Spleen (tissue), 11 donors: ENCODE measurements around the gene MFSD1. TPM values are rescaled to one million over a fixed set of nuclear protein-coding genes. Genes with fewer than 3 reads are reported as not detected.
"Not testable (repeated sequence)": the region's sequence is repeated elsewhere in the genome, so short reads cannot be mapped to it uniquely, and the experiment has no call there.

Experiments
- DNase-seq: peaks from one replicate; pipeline ENCODE4 v3.0.0-alpha.2; 2020
- H3K27ac ChIP-seq, 8 donors: fragments of 200-600 bp; sonication (generic) in 7 of 8; 1 replicate in 4 of 8; 2 replicates in 4 of 8; pipeline versions ENCODE4 v1.5.0 to v1.8.0; 2016 to 2021; ENCODE audit warnings: inconsistent platforms in 4 of 8, mild to moderate bottlenecking in 4 of 8, moderate library complexity in 1 of 8
- H3K27me3 ChIP-seq, 7 donors: fragments of 200-600 bp; sonication (generic) in 6 of 7; replicated peaks in 1 of 7; 1 replicate in 4 of 7; 2 replicates in 3 of 7; pipeline versions ENCODE4 v1.5.0 to v1.8.0; 2016 to 2021; ENCODE audit warnings: inconsistent platforms in 3 of 7, mild to moderate bottlenecking in 1 of 7
- H3K36me3 ChIP-seq, 6 donors: fragments of 200-600 bp; sonication (generic) in 5 of 6; 1 replicate in 4 of 6; 2 replicates in 2 of 6; pipeline versions ENCODE4 v1.5.0 to v1.8.0; 2016 to 2021; ENCODE audit warnings: inconsistent platforms in 2 of 6
- H3K4me1 ChIP-seq, 6 donors: fragments of 200-600 bp; sonication (generic) in 5 of 6; 1 replicate in 3 of 6; 2 replicates in 3 of 6; pipeline versions ENCODE4 v1.5.0 to v1.8.0; 2016 to 2021; ENCODE audit warnings: inconsistent platforms in 3 of 6
- H3K4me3 ChIP-seq, 8 donors: fragments of 200-600 bp; sonication (generic) in 7 of 8; 1 replicate in 4 of 8; 2 replicates in 4 of 8; pipeline versions ENCODE4 v1.5.0 to v1.8.0; 2016 to 2021; ENCODE audit warnings: inconsistent platforms in 4 of 8, mild to moderate bottlenecking in 4 of 8, moderate library complexity in 2 of 8
- H3K9me3 ChIP-seq, 8 donors: fragments of 200-600 bp; sonication (generic) in 7 of 8; 1 replicate in 4 of 8; 2 replicates in 4 of 8; pipeline versions ENCODE4 v1.5.0 to v1.8.0; 2016 to 2021; ENCODE audit warnings: inconsistent platforms in 4 of 8
- CTCF ChIP-seq, 11 experiments: fragments of 200-600 bp in 7 of 11; fragments of 450-650 bp in 4 of 11; sonication (generic) in 4 of 11; IDR thresholded peaks in 8 of 11; conservative IDR thresholded peaks in 3 of 11; 1 replicate in 7 of 11; 2 replicates in 4 of 11; pipeline versions ENCODE4 v1.4.0 to v1.8.0; 2016 to 2021; ENCODE audit warnings: antibody characterized with exemption in 11 of 11, inconsistent platforms in 4 of 11, mild to moderate bottlenecking in 1 of 11
- POLR2A ChIP-seq, 3 donors: fragments of 450-650 bp; IDR thresholded peaks; one replicate each; pipeline ENCODE4 v1.5.1; 2017; ENCODE audit warnings: antibody characterized with exemption in 3 of 3, mild to moderate bottlenecking in 1 of 3
- POLR2AphosphoS5 ChIP-seq, 3 donors: sonication (generic); formaldehyde crosslinking; IDR thresholded peaks; one replicate each; pipeline ENCODE4 v1.5.1; 2017; ENCODE audit warnings: antibody characterized with exemption in 3 of 3
- WGBS, 5 donors: extraction: QIAGEN DNeasy Blood & Tissue Kit in 3 of 5; methylation state at CpG; one replicate each; pipeline versions ENCODE4 v1.1.5 to v1.1.7; 2013 to 2018; 5-methylcytosine and 5-hydroxymethylcytosine counted together
- intact Hi-C: fragments of 100-400 bp; cut with DNase I; formaldehyde crosslinking; loops from one replicate; pipeline ENCODE4 v1.15.0; 2023; ENCODE audit warnings: low total_unique reads
- polyA plus RNA-seq, 3 donors: library from polyadenylated mRNA; stranded (reverse); fragments of 200-250 nt; gene quantifications; one replicate each; pipeline ENCODE4 v1.2.1, GENCODE V29; 2013
- total RNA-seq, 7 donors: library from RNA; depleted of rRNA in 3 of 7; stranded (reverse); fragments of >200 nt in 3 of 7; fragmentation: NEBNext Ultra II Directional in 4 of 7; extraction: Animal tissue kit (Norgen Biotek cat#: 25700) in 4 of 7; gene quantifications; one replicate each; pipeline versions ENCODE4 v1.1.0 to v1.2.1, GENCODE V29; 2016 to 2021
- donor health status: healthy with polysubstance abuse.
- donor health status: DM: no; HTN: no; CAD: no; lungs with moderate emphysema.
- donor health status: DM: no; HTN: no; CAD: no.
- donor health status: Bipolar disorder and iron deficiency.
- donor health status: healthy.
- donor health status: DM: no; HTN: no; CAD: no.
- donor health status: DM: yes; HTN: yes; CAD: no.

MFSD1 gene
- total and polyA plus RNA-seq, 10 donors = 34.5 to 155 (median 110) TPM

GRCh38 chr3:158789592-158789991, 12.3 kb upstream of the MFSD1 start:
- no peaks in the 10 kb centered on the region for H3K36me3 ChIP-seq
- no peak overlapping the region for H3K27ac ChIP-seq
- H3K4me1 ChIP-seq = peaks cover 0 to 12% (median 8%) of the 10 kb centered on the region in 6 donors
- intact Hi-C loops = no loop called here
- H3K9me3 ChIP-seq = peaks cover 0 to 12% (median 6%) of the 10 kb centered on the region in 8 donors
- H3K4me3 ChIP-seq = no peak overlapping the region
- TF ChIP-seq CTCF (IDR thresholded peaks at IDR 0.05 in 8 of 11, conservative IDR thresholded peaks at IDR 0.05 in 3 of 11) (peak in 1 of 11 experiments; percentile 13), POLR2AphosphoS5 (IDR thresholded peaks at IDR 0.05) (no peak)
- WGBS, 5 donors = 86 to 96% (median 92%) methylated on average over 1 of the region's 1 CpG
- no peak for DNase-seq
- H3K27me3 ChIP-seq = no peaks in the 10 kb centered on the region

- H3K4me3 ChIP-seq = peak overlapping the region in 1 of 8 donors; percentile 27
- no peaks in the 10 kb centered on the region for H3K27me3 ChIP-seq
Observed at GRCh38 chr3:158790901-158791589, 10.8 kb upstream of the MFSD1 start.

DNA sequence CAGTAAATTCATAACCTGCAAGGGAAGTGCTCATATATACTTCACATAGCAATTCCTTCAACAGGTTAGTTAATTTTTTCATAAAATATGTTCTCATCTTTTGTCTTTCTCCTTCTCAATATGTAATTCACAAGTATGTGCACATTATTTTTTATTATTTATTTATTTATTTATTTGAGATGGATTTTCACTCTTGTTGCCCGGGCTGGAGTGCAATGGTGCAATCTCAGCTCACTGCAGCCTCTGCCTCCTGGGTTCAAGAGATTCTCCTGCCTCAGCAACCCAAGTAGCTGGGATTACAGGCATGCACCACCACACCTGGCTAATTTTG, 10.3 kb upstream of the MFSD1 start:
- 9 to 17% (median 10%) methylated on average over 1 of the region's 1 CpG for WGBS, 5 donors
- not testable (repeated sequence) for DNase-seq, H3K27me3 ChIP-seq, H3K36me3 ChIP-seq, H3K27ac ChIP-seq, H3K4me3 ChIP-seq
- TF ChIP-seq CTCF (IDR thresholded peaks at IDR 0.05 in 8 of 11, conservative IDR thresholded peaks at IDR 0.05 in 3 of 11) = peak in 3 of 11 experiments; percentile 8 to 36 (median 30)
- Histone ChIP-seq H3K4me1 (peaks cover 0 to 12% (median 8%) of the 10 kb centered on the region in 6 donors), H3K9me3 (peaks cover 0 to 15% (median 9%) of the 10 kb centered on the region in 8 donors)
- intact Hi-C loops = loop anchor here (5.0 to 10.0 kb wide), 3 partner anchors 64 to 1177 kb away; no protein-coding TSS in a partner anchor

More at GRCh38 chr3:158790901-158791589, 10.8 kb upstream of the MFSD1 start:
- Histone ChIP-seq H3K9me3 (peaks cover 0 to 15% (median 9%) of the 10 kb centered on the region in 8 donors), H3K27ac (no peak overlapping the region), H3K36me3 (no peaks in the 10 kb centered on the region), H3K4me1 (peaks cover 0 to 12% (median 8%) of the 10 kb centered on the region in 6 donors)
- no peak for DNase-seq
- TF ChIP-seq CTCF (IDR thresholded peaks at IDR 0.05 in 8 of 11, conservative IDR thresholded peaks at IDR 0.05 in 3 of 11) (peak; percentile 26 to 78 (median 71)), POLR2AphosphoS5 (IDR thresholded peaks at IDR 0.05) (no peak)
- intact Hi-C loops = loop anchor here (5.0 to 10.0 kb wide), 3 partner anchors 64 to 1176 kb away; no protein-coding TSS in a partner anchor
- 15 to 20% (median 16%) methylated on average over 11 of the region's 11 CpGs for WGBS, 5 donors

GRCh38 chr3:158792709-158793108, 9.1 kb upstream of the MFSD1 start:
- no peak overlapping the region for H3K27ac ChIP-seq
- DNase-seq = no peak
- H3K4me3 ChIP-seq = no peak overlapping the region
- intact Hi-C loops = loop anchor here (5.0 to 10.0 kb wide), 3 partner anchors 65 to 1178 kb away; no protein-coding TSS in a partner anchor
- peaks cover 0 to 12% (median 8%) of the 10 kb centered on the region in 6 donors for H3K4me1 ChIP-seq
- H3K27me3 ChIP-seq = no peaks in the 10 kb centered on the region
- H3K9me3 ChIP-seq = peaks cover 0 to 12% (median 9%) of the 10 kb centered on the region in 8 donors
- TF ChIP-seq CTCF (IDR thresholded peaks at IDR 0.05 in 8 of 11, conservative IDR thresholded peaks at IDR 0.05 in 3 of 11) (no peak), POLR2A (IDR thresholded peaks at IDR 0.05) (no peak), POLR2AphosphoS5 (IDR thresholded peaks at IDR 0.05) (no peak)
- WGBS, 5 donors = 79 to 86% (median 83%) methylated on average over 8 of the region's 8 CpGs
- H3K36me3 ChIP-seq = no peaks in the 10 kb centered on the region
